Upper lobe of left lung (tissue), 4 donors: ENCODE results near the gene DENND4C.

Experiments used
- EP300 ChIP-seq, 4 donors: sonication (generic); formaldehyde crosslinking; IDR thresholded peaks; one replicate each; pipeline ENCODE4 v1.5.1; 2017; ENCODE audit warnings: antibody characterized with exemption in 4 of 4, control low read depth in 2 of 4
- POLR2A ChIP-seq, 4 donors: fragments of 450-650 bp; IDR thresholded peaks; one replicate each; pipeline ENCODE4 v1.5.1; 2016 to 2017; ENCODE audit warnings: antibody characterized with exemption in 4 of 4, mild to moderate bottlenecking in 2 of 4
- POLR2AphosphoS5 ChIP-seq, 2 donors: sonication (generic); formaldehyde crosslinking; IDR thresholded peaks; one replicate each; pipeline ENCODE4 v1.5.1; 2017; ENCODE audit warnings: antibody characterized with exemption in 2 of 2
- TF ChIP-seq, protein P1 (sequence below), 6 experiments: fragments of 450-650 bp in 4 of 6; fragments of 200-600 bp in 2 of 6; sonication (generic) in 2 of 6; IDR thresholded peaks; one replicate each; pipeline ENCODE4 v1.5.1; 2016 to 2019; ENCODE audit warnings: antibody characterized with exemption in 6 of 6

DNA sequence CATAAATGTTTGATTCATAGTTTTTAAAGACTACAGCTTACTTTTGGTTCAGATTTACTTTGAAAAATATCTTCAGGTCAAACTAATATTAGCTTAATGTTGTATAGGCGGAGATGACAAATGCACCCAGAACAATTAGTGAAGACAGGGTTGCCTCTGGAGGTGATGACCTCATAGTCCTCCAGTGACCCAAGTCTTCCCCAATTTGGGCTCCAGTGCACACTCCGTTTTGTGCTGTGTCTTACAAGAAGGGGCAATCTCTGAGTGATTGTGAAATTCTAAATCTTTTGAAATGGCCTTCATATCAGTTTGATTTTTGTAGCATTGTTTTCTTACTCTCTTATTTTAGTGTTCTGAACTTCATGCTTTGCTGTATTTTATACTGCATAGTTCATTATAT is 57.6 kb downstream of the DENND4C start:
- TF ChIP-seq, protein P1, sequence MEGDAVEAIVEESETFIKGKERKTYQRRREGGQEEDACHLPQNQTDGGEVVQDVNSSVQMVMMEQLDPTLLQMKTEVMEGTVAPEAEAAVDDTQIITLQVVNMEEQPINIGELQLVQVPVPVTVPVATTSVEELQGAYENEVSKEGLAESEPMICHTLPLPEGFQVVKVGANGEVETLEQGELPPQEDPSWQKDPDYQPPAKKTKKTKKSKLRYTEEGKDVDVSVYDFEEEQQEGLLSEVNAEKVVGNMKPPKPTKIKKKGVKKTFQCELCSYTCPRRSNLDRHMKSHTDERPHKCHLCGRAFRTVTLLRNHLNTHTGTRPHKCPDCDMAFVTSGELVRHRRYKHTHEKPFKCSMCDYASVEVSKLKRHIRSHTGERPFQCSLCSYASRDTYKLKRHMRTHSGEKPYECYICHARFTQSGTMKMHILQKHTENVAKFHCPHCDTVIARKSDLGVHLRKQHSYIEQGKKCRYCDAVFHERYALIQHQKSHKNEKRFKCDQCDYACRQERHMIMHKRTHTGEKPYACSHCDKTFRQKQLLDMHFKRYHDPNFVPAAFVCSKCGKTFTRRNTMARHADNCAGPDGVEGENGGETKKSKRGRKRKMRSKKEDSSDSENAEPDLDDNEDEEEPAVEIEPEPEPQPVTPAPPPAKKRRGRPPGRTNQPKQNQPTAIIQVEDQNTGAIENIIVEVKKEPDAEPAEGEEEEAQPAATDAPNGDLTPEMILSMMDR (IDR thresholded peaks at IDR 0.05) = no peak
- TF ChIP-seq POLR2AphosphoS5 (IDR thresholded peaks at IDR 0.05) (no peak), POLR2A (IDR thresholded peaks at IDR 0.05) (no peak), EP300 (IDR thresholded peaks at IDR 0.05) (no peak)
